OCI-LY1 (cell line): ENCODE measurements around the gene LTA.

Experiments used
- H2AFZ ChIP-seq: fragments of 200-600 bp; sonication (generic), shearing (Covaris generic); 2 replicates; pipeline ENCODE4 v1.6.0; 2014; ENCODE audit warnings: antibody characterized with exemption, mild to moderate bottlenecking, low read length
- H3F3A ChIP-seq: fragments of 200-600 bp; sonication (generic), shearing (Covaris generic); 2 replicates; pipeline ENCODE4 v1.6.0; 2014; ENCODE audit warnings: mild to moderate bottlenecking, antibody characterized with exemption, low read length, moderate library complexity; ENCODE audit not compliant: insufficient read depth
- H3K27ac ChIP-seq: fragments of 200-600 bp; sonication (generic); 2 replicates; pipeline ENCODE4 v1.5.1; 2014; ENCODE audit warnings: low read length, mixed run types, mild to moderate bottlenecking, low read depth; ENCODE audit not compliant: poor library complexity, severe bottlenecking
- H3K27me3 ChIP-seq: fragments of 200-600 bp; sonication (generic); 2 replicates; pipeline ENCODE4 v1.6.0; 2014; ENCODE audit warnings: antibody characterized with exemption, mild to moderate bottlenecking, low read length, moderate library complexity; ENCODE audit not compliant: insufficient read depth
- H3K36me3 ChIP-seq: fragments of 200-600 bp; sonication (generic); 2 replicates; pipeline ENCODE4 v1.6.1; 2014; ENCODE audit warnings: mild to moderate bottlenecking, antibody characterized with exemption, low read length, moderate library complexity, mixed read lengths; ENCODE audit not compliant: insufficient read depth
- H3K4me1 ChIP-seq: fragments of 200-600 bp; sonication (generic); 2 replicates; pipeline ENCODE4 v1.5.1; 2014; ENCODE audit warnings: mild to moderate bottlenecking, low read length, moderate library complexity; ENCODE audit not compliant: insufficient read depth, severe bottlenecking
- H3K4me2 ChIP-seq: fragments of 200-600 bp; sonication (generic), shearing (Covaris generic); 2 replicates; pipeline ENCODE4 v1.6.1; 2014; ENCODE audit warnings: low read length
- H3K4me3 ChIP-seq: fragments of 200-600 bp; sonication (generic); 2 replicates; pipeline ENCODE4 v1.5.1; 2014; ENCODE audit warnings: low read length, low read depth, mild to moderate bottlenecking, mixed read lengths; ENCODE audit not compliant: poor library complexity, severe bottlenecking
- H3K79me2 ChIP-seq: fragments of 200-600 bp; shearing (Covaris generic); 2 replicates; pipeline ENCODE4 v1.6.1; 2016; ENCODE audit warnings: mixed run types, low read length, mixed read lengths; ENCODE audit not compliant: insufficient read depth
- H3K9ac ChIP-seq: fragments of 200-600 bp; sonication (generic), shearing (Covaris generic); 2 replicates; pipeline ENCODE4 v1.6.1; 2014; ENCODE audit warnings: mild to moderate bottlenecking, low read length, mixed read lengths
- H3K9me2 ChIP-seq: fragments of 200-600 bp; sonication (generic), shearing (Covaris generic); 2 replicates; pipeline ENCODE4 v1.6.1; 2014; ENCODE audit warnings: low read depth, mild to moderate bottlenecking, low read length, mixed read lengths
- H3K9me3 ChIP-seq: fragments of 200-600 bp; shearing (Covaris generic); 2 replicates; pipeline ENCODE4 v1.6.1; 2014; ENCODE audit warnings: low read length, mixed read lengths
- H4K20me1 ChIP-seq: fragments of 200-600 bp; sonication (generic), shearing (Covaris generic); 2 replicates; pipeline ENCODE4 v1.6.0; 2016; ENCODE audit warnings: mild to moderate bottlenecking, low read length; ENCODE audit not compliant: insufficient read depth
- CTCF ChIP-seq: fragments of 200-600 bp; sonication (generic), shearing (Covaris generic); IDR thresholded peaks from 2 replicates; pipeline ENCODE4 v1.5.1; 2017; ENCODE audit warnings: mild to moderate bottlenecking, antibody characterized with exemption, low read length, moderate library complexity, mixed read lengths
- EZH2 ChIP-seq: fragments of 200-600 bp; sonication (generic), shearing (Covaris generic); IDR thresholded peaks from 2 replicates; pipeline ENCODE4 v1.8.0; 2017; ENCODE audit warnings: borderline replicate concordance, mixed run types, mild to moderate bottlenecking, antibody characterized with exemption, low read length, moderate library complexity, mixed read lengths

The LTA gene

GRCh38 chr6:31592396-31592771 is 20.3 kb downstream of the LTA start:
- Histone ChIP-seq H3K27me3 (no peaks in the 10 kb centered on the region), H3F3A (no peaks in the 10 kb centered on the region), H4K20me1 (no peaks in the 10 kb centered on the region), H2AFZ (peak overlapping the region; percentile 18; the same call in 1 of the 2 replicates), H3K4me1 (peaks cover 13% of the 10 kb centered on the region), H3K4me3 (no peak overlapping the region), H3K79me2 (no peaks in the 10 kb centered on the region), H3K9ac (no peak overlapping the region), H3K27ac (no peak overlapping the region), H3K9me3 (no peaks in the 10 kb centered on the region), H3K4me2 (0 out of 2 replicates have a peak overlapping the region, but pooled peaks have one; percentile 3), H3K9me2 (no peaks in the 10 kb centered on the region), H3K36me3 (no peaks in the 10 kb centered on the region)
- no peak for TF ChIP-seq CTCF
- TF ChIP-seq EZH2: no peak

GRCh38 chr6:31597006-31597405 is 24.9 kb downstream of the LTA start:
- H3F3A ChIP-seq: no peaks in the 10 kb centered on the region
- H4K20me1 ChIP-seq: no peaks in the 10 kb centered on the region
- peaks cover 13% of the 10 kb centered on the region for H3K4me1 ChIP-seq
- H2AFZ ChIP-seq: no peak overlapping the region
- H3K27ac ChIP-seq: peak overlapping the region; percentile 33
- H3K4me2 ChIP-seq: no peak overlapping the region
- H3K27me3 ChIP-seq: no peaks in the 10 kb centered on the region
- H3K9me2 ChIP-seq: no peaks in the 10 kb centered on the region
- no peak overlapping the region for H3K4me3 ChIP-seq
- no peaks in the 10 kb centered on the region for H3K36me3 ChIP-seq
- H3K9ac ChIP-seq: no peak overlapping the region
- H3K9me3 ChIP-seq: no peaks in the 10 kb centered on the region
- TF ChIP-seq EZH2: no peak
- TF ChIP-seq CTCF: peak; percentile 64
- no peaks in the 10 kb centered on the region for H3K79me2 ChIP-seq

GRCh38 chr6:31607317-31607716 is 35.2 kb downstream of the LTA start:
- no peaks in the 10 kb centered on the region for H3K79me2 ChIP-seq
- no peak overlapping the region for H2AFZ ChIP-seq

More at GRCh38 chr6:31607317-31607716, 35.2 kb downstream of the LTA start:
- no peak overlapping the region for H3K9ac ChIP-seq
- H3F3A ChIP-seq: no peaks in the 10 kb centered on the region
- no peak overlapping the region for H3K4me3 ChIP-seq
- H3K4me2 ChIP-seq: no peak overlapping the region
- H3K9me2 ChIP-seq: no peaks in the 10 kb centered on the region
- no peaks in the 10 kb centered on the region for H4K20me1 ChIP-seq
- H3K4me1 ChIP-seq: peaks cover 5% of the 10 kb centered on the region
- no peak overlapping the region for H3K27ac ChIP-seq
- no peaks in the 10 kb centered on the region for H3K9me3 ChIP-seq
- no peaks in the 10 kb centered on the region for H3K36me3 ChIP-seq
- TF ChIP-seq CTCF: no peak
- TF ChIP-seq EZH2: no peak
- no peaks in the 10 kb centered on the region for H3K27me3 ChIP-seq
